AG04450 (cell line): ENCODE data around the gene ATG2A. TPM values are rescaled to one million over a fixed set of nuclear protein-coding genes. Genes with fewer than 3 reads are reported as not detected.
A peak's percentile ranks its signal among the peaks of the same experiment; 100 is the strongest.

Experiments
- CTCF ChIA-PET: fragments of 300-600, 350-600 bp; formaldehyde crosslinking; extraction: SDS; loops from one replicate; lab custom pipeline; 2022; ENCODE audit warnings: antibody characterized with exemption, inconsistent platforms; lab: Charles Lee
- POLR2A ChIA-PET: fragments of 350-600 bp; formaldehyde crosslinking; extraction: SDS; loops from one replicate; lab custom pipeline; 2021; ENCODE audit warnings: antibody characterized with exemption, inconsistent platforms; lab: Yijun Ruan, JAX
- DNase-seq: peaks from one replicate; pipeline ENCODE4 v3.0.0-alpha.2; 2011; ENCODE audit warnings: low read depth, low spot score
- H3K27ac ChIP-seq: one replicate; pipeline ENCODE4 v1.5.1; 2012; ENCODE audit warnings: low read depth, low read length, control low read depth
- H3K27me3 ChIP-seq: one replicate; pipeline ENCODE4 v1.6.0; 2012; ENCODE audit warnings: low read length; ENCODE audit not compliant: control insufficient read depth, insufficient read depth
- H3K4me3 ChIP-seq: 2 replicates; pipeline ENCODE4 v1.5.1; 2011; ENCODE audit warnings: mild to moderate bottlenecking, low read depth, low read length, control low read depth
- H3K9me3 ChIP-seq: 2 replicates; pipeline ENCODE4 v1.5.1; 2012; ENCODE audit warnings: low read length; ENCODE audit not compliant: control insufficient read depth, insufficient read depth
- CTCF ChIP-seq: IDR thresholded peaks from 2 replicates; pipeline ENCODE4 v1.5.1; 2011; ENCODE audit warnings: low read depth, low read length, control low read depth, inconsistent platforms
- polyA plus RNA-seq: library from polyadenylated mRNA; depleted of rRNA; stranded (reverse); fragments of >200 nt; gene quantifications from 2 replicates; pipeline ENCODE4 v1.2.3, GENCODE V29; 2011

Gene ATG2A
- polyA plus RNA-seq, 1 experiment = 3.7 TPM

- POLR2A ChIA-PET = interaction anchor here (3.1 to 9.3 kb wide), 2 partner anchors 9 to 15 kb away, joined by 21 to 105 read pairs; partner anchors contain the start of gene EHD1
- TF ChIP-seq CTCF = no peak
Measured at GRCh38 chr11:64862987-64863390, 54.0 kb downstream of the ATG2A start.

GRCh38 chr11:64861227-64861975 is 55.6 kb downstream of the ATG2A start:
- CTCF ChIA-PET = interaction anchor here (1.1 to 3.0 kb wide), 3 partner anchors 13 to 33 kb away, joined by 5 to 12 read pairs (median 11); no protein-coding TSS in a partner anchor
- POLR2A ChIA-PET = interaction anchor here (0.7 to 9.3 kb wide), 2 partner anchors 12 to 16 kb away, joined by 3 to 105 read pairs; partner anchors contain the start of gene EHD1
- DNase-seq = no peak
- TF ChIP-seq CTCF = no peak
- Histone ChIP-seq H3K27ac (no peak overlapping the region), H3K27me3 (no peaks in the 10 kb centered on the region), H3K4me3 (no peak overlapping the region), H3K9me3 (peaks cover 7% of the 10 kb centered on the region; the same call in 1 of the 2 replicates)

More at GRCh38 chr11:64862987-64863390, 54.0 kb downstream of the ATG2A start:
- no peak for DNase-seq
- CTCF ChIA-PET = interaction anchor here (1.3 kb wide), 1 partner anchor 30 kb away, joined by 3 read pairs; no protein-coding TSS in a partner anchor
- peaks cover 7% of the 10 kb centered on the region; the same call in 1 of the 2 replicates for H3K9me3 ChIP-seq
- H3K27me3 ChIP-seq = no peaks in the 10 kb centered on the region
- peak overlapping the region; percentile 99 for H3K27ac ChIP-seq
- H3K4me3 ChIP-seq = no peak overlapping the region

- TF ChIP-seq CTCF = no peak
- Histone ChIP-seq H3K4me3 (no peak overlapping the region), H3K27ac (no peak overlapping the region), H3K9me3 (peaks cover 7% of the 10 kb centered on the region; the same call in 1 of the 2 replicates), H3K27me3 (no peaks in the 10 kb centered on the region)
- CTCF ChIA-PET = interaction anchor here (0.7 to 3.0 kb wide), 3 partner anchors 15 to 34 kb away, joined by 3 to 12 read pairs (median 11); partner anchors contain the start of gene CDC42BPG
- POLR2A ChIA-PET = interaction anchor here (0.9 to 1.0 kb wide), 2 partner anchors 9 to 18 kb away, joined by 3 read pairs; partner anchors contain the start of gene EHD1
- no peak for DNase-seq
Measured at GRCh38 chr11:64859542-64860414, 57.2 kb downstream of the ATG2A start.

- Histone ChIP-seq H3K27ac (peak overlapping the region; percentile 11), H3K9me3 (peaks cover 13% of the 10 kb centered on the region; the same call in 1 of the 2 replicates), H3K4me3 (no peak overlapping the region), H3K27me3 (no peaks in the 10 kb centered on the region)
- no peak for TF ChIP-seq CTCF
- CTCF ChIA-PET = no interaction called here
- POLR2A ChIA-PET = interaction anchor here (1.0 kb wide), 1 partner anchor 20 kb away, joined by 3 read pairs; the partner anchor contains the start of gene EHD1
- DNase-seq = no peak
Measured at GRCh38 chr11:64858467-64859263, 58.3 kb downstream of the ATG2A start.
